Activated CD4-positive, CD25-positive, alpha-beta regulatory T cell (primary cell): ENCODE data around the gene BMP15.

Experiments used
- DNase-seq, 4 experiments: peaks; one replicate each; lab custom pipeline; 2025; lab: John Stamatoyannopoulos, UW

Gene BMP15

DNA sequence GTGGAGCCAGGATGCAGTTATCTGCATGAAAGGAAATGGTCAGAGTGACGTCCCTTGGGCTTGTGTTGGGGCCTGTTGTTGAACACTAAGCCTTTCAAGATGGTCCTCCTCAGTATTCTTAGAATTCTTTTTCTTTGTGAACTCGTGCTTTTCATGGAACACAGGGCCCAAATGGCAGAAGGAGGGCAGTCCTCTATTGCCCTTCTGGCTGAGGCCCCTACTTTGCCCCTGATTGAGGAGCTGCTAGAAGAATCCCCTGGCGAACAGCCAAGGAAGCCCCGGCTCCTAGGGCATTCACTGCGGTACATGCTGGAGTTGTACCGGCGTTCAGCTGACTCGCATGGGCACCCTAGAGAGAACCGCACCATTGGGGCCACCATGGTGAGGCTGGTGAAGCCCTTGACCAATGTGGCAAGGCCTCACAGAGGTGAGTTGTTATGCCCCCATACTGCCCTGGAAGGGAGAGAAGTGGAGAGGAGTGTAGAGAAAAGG lies at the start of gene BMP15:
Gene BMP15, plus strand, starts transcription at position 51 of the 492 bp plus-strand sequence. Its CDS starts 49 bp downstream, at position 100.
- DNase-seq: no peak

DNA sequence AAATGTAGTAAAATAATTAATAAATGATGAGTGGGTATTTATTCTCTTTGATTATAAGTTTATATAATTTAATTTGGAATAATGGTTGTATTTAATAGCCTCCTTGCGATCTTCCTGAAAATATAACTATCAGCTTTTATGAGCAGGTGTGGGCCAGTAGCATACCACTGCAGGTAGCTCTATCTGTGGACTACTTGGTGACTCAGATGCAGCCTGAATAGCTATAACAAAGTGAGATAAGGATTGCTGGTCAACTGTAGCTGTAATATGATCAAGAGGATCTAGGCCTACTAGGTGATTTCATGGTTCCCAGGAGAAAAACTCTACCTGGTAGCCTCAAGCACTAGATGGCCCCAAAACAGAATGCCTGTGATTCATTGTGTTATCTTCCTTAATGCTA lies 47.1 kb upstream of the BMP15 start:
- no peak for DNase-seq

DNA sequence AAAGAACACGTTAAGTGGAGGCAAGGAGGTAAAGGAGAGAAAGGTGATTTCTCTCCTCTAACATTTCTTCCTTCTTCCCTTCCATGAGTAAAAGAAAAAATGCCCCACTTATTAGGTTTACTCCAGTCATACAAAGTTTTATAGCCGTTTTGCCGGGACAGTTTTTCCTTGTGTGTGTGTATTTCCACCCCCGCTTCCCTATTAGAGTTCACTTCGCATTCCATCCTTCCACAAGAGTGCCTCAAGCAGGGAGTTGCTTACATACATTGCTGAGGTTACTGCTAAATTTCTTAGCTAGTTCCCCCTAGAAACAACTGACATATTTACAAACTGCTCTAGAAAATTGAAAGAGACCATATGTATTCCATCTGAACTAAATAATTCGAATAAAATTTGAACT lies 45.2 kb upstream of the BMP15 start:
- no peak for DNase-seq

DNA sequence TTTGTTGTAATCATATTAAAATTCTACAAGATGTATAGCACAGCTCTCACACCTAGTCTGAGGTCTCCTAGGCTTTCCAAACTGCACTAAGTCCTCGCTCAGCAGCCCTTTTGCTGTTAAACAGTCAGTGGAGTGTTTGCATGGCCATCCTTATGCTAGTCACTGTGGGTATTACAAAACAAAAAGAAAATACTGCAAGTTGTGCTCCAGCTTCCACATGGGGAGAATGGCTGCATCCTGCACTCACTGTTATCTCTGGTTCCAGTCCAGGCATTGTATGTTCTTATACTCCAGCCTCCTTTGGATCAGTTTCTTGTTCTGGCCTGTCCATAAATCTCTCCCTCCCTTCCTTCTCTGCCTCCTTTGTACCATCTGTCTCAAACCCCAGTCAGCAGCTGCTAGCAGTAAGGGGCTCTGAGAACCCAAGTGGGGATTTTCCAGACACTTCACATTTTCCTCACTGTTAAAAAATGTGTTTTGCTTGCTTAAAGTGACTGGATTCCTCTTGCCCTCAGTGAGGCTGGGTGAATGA lies 38.5 kb upstream of the BMP15 start:
- no peak for DNase-seq

DNA sequence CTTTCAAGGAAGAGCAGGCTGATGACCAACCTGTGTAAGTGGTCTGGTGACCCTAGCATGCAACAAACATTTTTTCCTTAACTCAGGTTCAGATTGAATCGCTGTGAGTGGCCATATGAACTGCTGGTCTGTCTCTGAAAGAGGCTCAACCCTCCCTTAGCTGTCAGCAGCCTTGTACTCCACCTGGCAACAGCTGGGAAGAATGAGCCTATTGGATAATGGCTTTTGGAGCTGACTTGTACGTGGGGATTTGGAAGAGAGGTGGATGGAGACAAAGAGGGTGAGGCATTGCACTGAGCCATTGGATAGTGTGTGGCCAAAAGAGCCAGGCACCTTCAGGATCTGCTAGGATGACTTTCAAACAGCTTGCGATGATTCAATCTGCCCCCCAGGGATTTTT lies 35.7 kb upstream of the BMP15 start:
- DNase-seq: no peak

DNA sequence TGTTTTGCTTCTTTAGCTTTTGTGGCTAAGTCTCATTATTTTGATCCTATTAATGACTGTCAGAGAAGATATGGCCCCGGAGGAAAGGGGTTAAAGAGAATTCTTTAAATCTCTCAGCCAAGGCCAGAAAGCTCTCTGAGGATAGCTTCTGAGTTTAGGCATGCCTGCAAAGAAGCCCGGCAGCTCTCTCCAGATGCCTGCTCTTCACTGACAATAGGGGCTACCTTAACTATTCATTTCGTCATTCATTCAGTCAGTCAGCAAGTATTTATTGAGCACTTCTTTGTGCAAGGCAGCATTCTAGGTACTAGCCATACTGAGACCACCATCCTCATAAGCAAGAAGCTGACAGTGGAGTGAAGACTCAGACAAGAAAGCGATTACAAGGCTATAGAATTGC lies 34.0 kb upstream of the BMP15 start:
- DNase-seq: no peak

DNA sequence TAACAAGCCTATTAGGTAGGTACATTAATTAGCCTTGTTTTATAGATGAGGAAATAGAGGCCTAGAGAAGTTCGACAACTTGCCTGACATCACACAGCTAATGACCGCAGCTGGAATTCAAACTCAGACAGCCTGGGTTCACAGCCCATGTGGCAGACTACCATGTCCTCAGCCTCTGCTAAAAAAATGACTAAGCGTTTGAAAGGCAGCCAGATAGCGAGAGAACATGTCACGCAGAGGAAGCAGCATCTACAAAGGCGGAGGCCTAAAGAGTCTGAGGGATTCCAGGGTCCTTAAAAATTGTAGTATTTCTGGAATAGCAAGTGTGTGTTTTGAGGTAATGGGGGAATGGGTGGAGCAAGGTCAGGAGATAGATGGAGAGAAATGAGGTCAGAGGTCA lies 33.2 kb upstream of the BMP15 start:
- no peak for DNase-seq

DNA sequence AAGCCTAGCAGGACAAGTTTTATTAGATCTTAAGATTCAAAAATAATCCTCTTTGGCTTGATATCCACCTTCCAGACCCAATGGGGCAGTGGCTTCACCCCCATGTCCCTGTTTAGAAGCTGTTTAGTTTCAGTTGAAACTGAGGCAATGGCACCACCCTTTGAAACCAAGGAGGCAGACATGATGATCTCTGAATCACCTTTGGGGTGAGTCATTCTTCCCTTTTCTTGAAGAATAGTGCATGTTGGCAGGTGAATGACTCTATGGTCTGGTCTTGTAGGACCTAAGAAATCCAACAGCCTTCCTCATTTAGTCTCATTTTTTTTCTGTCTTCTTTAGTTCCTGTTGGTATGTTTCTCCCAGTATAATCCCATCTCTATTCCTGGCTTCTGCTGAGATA lies 29.5 kb upstream of the BMP15 start:
- no peak for DNase-seq

DNA sequence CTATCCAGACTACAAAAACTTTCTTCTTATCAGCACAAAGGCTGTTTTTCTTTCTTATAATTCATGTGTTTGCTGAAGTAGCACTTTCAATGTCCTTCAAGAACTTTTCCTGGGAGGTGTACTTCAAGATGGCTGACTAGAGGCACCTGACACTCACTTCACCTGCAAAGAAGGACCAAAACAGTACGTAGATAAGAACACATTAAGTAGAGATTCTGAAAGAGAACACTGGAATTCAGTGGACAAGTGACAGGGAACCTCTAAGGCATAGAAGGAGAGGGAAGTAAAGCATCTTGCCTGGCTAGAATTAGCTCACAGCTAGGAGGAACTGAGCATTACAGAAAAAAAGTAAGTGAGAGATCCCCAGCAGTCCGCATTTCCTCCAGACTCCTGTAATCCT lies 21.7 kb upstream of the BMP15 start:
- DNase-seq: no peak

DNA sequence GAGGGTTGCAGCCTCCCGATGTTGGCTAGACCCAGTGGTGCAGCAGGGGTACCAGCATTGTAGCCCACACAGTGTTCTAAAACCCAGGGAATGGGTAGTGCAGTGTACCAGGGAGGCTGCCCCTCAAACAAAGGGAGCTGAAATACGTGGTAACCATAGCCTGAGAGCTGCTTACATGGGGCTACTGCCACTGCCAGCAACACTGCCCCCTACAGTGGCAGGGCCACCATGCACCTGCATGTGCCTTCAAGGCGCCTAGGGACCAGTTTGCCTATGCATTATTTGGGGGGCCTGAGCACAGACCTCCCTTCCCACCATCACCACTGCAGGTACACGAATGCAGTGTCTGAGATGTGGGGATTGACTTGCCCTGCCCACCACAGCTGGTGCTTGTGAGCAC lies 21.0 kb upstream of the BMP15 start:
- DNase-seq: no peak

DNA sequence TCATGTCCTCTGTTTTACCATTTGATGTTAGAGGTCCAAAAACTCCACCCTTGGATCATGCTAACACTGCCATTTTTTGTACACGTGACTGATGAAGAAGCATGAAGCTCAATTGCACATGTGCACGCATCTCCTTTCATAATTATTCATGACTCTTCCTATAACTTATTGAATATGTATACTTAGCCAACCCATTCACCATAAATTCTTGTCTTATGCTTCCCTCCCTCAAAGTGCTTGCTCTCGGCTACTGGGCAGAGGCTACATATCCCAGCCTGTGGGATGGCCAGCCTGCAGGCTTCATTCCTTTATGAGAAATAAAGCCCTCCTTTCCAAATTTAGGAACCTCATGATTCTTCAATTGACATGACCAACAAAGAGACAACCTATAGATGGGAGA lies 17.5 kb upstream of the BMP15 start:
- no peak for DNase-seq

DNA sequence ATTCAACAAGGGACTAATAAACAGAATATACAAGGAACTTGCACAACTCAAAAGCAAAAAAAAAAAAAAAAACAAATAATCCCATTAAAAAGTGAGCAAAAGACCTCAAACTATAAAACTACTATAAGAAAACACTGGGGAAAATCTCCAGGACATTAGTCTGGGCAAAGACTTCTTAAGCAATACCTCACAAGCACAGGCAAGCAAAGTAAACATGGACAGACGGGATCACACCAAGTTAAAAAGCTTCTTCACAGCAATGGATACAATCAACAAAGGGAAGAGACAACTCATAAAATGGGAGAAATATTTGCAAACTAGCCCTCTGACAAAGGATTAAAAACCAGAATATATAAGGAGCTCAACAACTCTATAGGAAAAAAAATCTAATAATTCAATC lies 17.1 kb upstream of the BMP15 start:
- no peak for DNase-seq

DNA sequence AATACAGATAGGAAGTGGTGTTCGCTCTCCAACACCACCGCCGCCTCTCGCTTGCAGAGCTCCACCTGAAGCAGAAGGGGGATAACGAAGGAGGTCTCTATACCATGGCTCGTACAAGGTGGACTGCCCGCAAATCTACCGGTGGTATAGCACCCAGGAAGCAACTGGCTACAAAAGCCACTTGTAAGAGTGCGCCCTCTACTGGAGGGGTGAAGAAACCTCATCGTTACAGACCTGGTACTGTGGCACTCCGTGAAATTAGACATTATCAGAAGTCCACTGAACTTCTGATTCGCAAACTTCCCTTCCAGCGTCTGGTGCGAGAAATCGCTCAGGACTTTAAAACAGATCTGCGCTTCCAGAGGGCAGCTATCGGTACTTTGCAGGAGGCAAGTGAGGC lies 5.2 kb upstream of the BMP15 start:
- DNase-seq: no peak

DNA sequence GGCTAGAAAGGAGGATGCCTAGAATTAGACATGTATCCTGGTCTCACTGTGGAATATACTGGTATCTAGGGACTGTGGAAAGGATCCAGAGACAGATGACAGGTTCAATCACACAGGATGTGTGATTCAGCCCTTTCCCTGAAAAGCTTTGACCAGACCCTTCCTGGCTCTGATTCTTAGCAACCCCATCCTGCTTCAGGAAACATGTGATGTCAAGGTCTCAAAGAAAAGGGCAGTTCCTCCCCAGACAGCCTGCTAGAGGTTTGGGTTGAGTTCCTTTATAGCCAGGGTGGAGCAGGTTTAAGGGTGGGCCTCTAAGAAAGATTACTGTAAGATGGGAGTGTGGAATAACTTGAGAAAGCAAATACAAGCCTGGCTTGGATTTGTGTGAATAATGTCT lies 3.0 kb downstream of the BMP15 start:
- no peak for DNase-seq

DNA sequence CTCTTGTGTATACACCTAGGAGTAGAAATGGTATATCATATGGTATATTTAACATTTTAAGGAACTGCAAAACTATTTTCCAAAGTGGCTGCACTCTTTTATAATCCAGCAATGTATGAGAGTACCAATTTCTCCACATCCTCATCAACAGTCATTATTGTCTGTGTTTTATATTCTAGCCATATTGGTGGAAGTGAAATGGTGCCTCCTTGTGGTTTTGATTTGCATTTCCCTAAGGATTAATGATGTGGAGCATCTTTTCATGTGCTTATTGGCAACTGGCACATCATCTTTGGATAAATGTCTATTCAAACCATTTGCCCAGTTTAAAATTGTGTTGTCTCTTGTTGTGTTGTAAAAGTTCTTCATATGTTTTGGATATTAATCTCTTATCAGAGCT lies 9.6 kb downstream of the BMP15 start:
- no peak for DNase-seq

DNA sequence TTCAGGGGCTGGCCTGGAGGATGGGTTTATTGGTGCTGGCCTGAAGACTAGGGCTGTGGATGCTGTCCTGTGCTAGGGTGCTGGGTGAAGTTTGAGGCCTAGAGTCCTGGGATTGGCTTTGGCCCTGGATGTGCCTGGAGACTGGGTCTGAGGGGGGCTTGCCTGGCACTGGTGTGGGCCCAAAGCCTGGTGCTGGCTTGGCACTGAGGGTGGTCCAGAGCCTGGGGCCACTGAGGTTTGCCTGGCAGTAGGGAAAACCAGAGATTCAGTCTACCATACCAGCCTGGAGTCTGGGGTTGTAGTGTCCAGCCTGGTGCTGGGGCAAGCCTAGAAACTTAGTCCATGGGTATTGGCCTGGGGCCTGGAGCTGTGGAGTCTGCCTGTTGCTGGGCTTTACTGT lies 16.6 kb downstream of the BMP15 start:
- DNase-seq: no peak

DNA sequence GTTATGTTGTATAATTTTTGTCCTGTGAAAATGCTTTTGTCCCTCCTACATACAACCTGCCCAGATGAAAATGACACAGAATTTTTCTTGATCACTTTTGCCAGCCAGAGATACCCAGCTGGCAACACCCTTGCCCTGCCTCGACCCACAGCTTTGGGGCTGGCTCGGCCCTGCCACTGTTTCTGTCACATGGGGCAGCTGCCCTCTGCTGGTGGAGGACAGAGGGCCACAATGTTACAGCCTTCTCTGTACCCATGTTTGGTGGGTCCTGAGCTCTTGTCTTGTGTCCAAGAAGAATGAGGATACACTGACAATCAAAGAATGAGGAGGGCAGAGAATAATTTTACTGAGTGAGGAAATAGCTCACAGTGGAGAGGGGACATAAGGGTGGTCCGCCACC lies 31.1 kb downstream of the BMP15 start:
- no peak for DNase-seq

DNA sequence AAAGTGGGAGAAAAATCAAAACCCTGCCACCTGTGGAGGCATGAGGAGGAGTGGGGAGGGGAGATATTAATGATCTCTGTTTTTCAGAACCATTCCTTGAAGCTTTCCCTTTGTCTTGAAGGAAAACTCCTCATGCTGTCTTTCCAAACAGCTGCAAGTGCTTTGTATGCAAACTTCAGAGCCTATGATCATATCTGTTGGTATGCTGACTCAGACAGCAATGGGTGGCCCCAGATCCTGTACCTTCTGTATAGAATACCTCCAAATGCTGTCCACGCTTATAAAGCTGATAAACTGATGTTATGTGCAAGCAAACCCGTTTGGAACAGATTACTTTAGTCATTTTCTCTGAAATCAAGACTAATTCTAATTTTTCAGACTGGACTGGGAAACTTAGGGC lies 31.9 kb downstream of the BMP15 start:
- no peak for DNase-seq

DNA sequence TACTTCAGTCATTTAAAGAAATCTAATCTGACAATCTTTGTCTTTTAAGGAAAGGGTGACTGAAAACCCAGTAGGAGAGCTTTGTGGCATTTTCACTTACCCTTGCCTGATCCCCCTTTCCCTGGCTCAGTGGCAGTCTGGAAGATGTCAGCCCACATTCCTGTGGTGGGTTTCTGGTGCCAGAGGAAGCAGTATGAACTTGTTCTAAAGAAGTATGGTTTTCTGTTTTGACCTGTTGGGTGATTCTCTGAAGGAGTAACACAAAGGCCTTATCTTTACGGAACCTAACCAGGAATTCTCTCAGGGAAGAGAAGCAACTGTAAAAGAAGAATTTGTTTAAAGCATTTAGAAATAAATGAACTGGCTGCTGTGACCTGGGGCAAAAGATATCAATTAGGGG lies 41.9 kb downstream of the BMP15 start:
- DNase-seq: no peak

DNA sequence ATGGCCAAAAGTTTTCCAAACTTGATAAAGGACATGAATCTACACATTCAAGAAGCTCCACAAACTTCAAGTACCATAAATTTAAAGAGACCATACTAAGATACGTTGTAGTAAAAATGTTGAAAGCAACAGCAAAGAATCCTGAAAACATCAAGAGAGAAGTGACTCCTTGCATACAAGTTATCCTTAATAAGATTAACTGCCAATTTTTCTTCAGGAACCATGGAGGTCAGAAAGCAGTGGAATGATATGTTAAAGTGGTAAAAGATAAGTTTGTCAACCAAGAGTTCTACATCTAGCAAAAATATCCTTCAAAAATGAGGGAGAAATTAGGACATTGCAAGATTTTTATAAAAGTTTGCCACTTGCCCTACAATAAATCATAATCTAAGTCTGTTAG lies 43.3 kb downstream of the BMP15 start:
- DNase-seq: no peak

DNA sequence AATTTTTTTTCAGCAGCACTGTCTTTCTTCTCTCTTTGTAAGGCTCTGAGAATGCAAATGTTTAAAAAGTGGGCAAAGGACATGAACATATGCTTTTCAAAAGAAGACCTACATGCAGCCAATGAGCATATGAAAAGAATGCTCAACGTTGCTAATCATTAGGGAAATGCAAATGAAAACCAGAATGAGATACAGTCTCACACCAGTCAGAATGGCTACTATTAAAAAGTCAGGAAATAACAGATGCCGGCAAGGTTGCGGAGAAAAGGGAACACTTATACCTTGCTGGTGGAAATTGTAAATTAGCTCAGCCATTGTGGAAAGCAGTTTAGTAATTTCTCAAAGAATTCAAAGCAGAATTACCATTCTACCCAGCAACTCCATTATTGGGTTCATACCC lies 51.6 kb downstream of the BMP15 start:
- DNase-seq: no peak

DNA sequence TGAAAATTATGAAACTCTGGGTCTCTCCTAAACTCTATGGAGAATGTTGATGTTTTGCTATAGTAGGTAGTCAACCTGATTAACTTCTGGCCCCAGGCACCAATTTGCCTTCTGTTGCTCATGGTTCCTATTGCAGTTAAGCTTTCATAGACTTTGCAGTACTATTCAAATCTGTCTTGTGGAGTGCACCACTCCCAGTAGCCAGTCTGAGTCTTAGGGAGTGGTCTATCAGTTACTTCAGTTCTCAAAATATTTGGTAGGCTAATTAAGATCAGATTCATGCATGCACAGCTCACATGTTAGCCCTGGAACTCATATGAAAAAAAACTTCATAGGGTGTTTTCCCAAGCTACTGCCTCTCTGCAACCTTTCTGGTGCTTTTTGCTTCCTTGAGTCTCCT lies 53.3 kb downstream of the BMP15 start:
- DNase-seq: no peak
